Activated T-helper 2 cell treated with anti-CD3 and anti-CD28 coated beads, Interferon-gamma antibody, Interleukin-2, Interleukin-4, amounts not matched to agents 10 μg/mL and 5 μg/mL and 100 μg/mL, durations not matched to agents 14 hours and 24 hours and 36 hours (primary cell): ENCODE data around the gene CC2D2A. TPM values are rescaled to one million over a fixed set of nuclear protein-coding genes. Genes with fewer than 3 reads are reported as not detected.

Experiments used
- DNase-seq: peaks from one replicate; pipeline ENCODE4 v3.0.0; 2021; ENCODE audit warnings: low spot score
- H3K27ac Mint-ChIP-seq: one replicate; pipeline ENCODE4 v1.8.0; 2021; ENCODE audit warnings: mixed read lengths
- H3K27me3 Mint-ChIP-seq: one replicate; pipeline ENCODE4 v1.8.0; 2021; ENCODE audit warnings: low read depth, mixed read lengths
- H3K36me3 Mint-ChIP-seq: one replicate; pipeline ENCODE4 v1.8.0; 2021; ENCODE audit warnings: low read depth, mixed read lengths
- H3K4me1 Mint-ChIP-seq: one replicate; pipeline ENCODE4 v1.8.0; 2021; ENCODE audit warnings: low read depth, mixed read lengths
- H3K4me3 Mint-ChIP-seq: one replicate; pipeline ENCODE4 v1.8.0; 2021; ENCODE audit warnings: low read depth, mild to moderate bottlenecking, moderate library complexity, mixed read lengths
- H3K9me3 Mint-ChIP-seq: one replicate; pipeline ENCODE4 v1.8.0; 2021; ENCODE audit warnings: mixed read lengths
- intact Hi-C: fragments of 100-400 bp; cut with micrococcal nuclease; formaldehyde crosslinking; loops from one replicate; pipeline ENCODE4 v1.15.1; 2023
- total RNA-seq: library from RNA; stranded (reverse); gene quantifications from 2 replicates; pipeline ENCODE4 v1.2.3, GENCODE V29; 2022

CC2D2A gene
- total RNA-seq, 1 donor from 2014 or later, result not detected

DNA sequence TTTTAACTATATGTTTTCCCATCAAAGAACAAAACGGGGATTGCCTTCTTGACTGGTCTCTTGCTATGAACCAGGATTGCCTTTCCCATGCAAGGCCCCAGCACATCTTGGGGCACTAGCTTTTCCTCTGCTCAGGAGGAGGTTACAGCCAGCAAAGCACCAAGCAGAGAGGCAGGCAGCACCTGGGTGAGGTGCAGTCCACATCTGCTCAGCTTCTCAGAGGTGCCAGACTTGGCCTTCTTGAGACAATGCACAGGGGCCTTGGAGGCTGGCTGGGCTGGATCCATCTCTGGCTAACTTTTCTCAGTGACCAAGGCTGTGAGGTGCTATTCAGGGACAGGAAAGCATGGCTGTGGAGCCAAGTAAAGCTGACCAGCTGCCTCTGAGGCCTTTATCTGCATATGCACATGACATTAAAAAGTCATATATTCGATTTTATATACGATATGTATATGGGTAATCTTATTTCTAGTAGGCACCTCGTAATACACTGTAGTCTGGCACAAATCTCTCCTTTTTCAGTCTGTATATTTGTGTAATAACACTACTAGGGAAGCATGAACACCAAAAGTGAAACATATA, 86.9 kb downstream of the CC2D2A start:
- Mint-ChIP-seq H3K4me1 (peaks cover 4% of the 10 kb centered on the region), H3K4me3 (no peak overlapping the region), H3K27ac (no peak overlapping the region), H3K27me3 (no peaks in the 10 kb centered on the region), H3K9me3 (no peaks in the 10 kb centered on the region), H3K36me3 (no peaks in the 10 kb centered on the region)
- no peak for DNase-seq
- intact Hi-C loops, result no loop called here

DNA sequence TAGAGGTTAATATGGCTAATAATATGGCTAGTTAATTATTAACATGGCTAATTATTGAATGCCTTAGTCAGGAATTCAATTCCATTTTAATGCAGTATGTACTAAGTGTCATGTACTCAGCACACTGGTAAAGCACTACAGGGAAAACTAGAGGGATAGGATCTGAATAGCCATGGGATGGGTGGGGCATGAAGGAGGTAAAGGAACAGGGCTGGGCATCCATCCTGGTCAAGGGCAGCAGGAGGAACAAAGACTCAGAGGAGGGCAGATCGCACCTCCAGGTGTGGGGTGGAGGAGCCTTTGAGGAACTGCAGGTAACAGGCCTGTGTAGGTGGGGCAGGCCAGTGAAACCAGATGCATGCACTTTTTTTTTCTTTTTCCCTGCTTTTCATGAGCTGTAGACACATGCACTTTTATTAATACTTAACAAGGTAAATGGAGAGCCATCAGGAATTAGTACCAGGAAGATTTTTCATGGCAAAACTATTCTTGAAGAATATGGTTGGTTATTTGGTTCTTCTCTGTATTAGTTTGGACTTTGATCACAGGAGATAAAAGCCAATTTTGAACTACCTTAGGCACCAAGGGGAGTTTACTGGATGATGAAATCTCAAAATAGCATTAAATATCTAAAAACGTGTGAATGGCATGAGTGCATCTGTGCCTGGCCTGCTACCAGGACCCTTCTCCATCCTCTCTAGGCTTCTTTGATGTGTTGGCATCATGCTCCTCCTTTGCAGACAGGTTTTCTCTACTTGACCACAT, 88.3 kb downstream of the CC2D2A start:
- intact Hi-C loops, result no loop called here
- Mint-ChIP-seq H3K36me3 (no peaks in the 10 kb centered on the region), H3K27ac (no peak overlapping the region), H3K27me3 (no peaks in the 10 kb centered on the region), H3K9me3 (no peaks in the 10 kb centered on the region), H3K4me3 (no peak overlapping the region), H3K4me1 (peaks cover 4% of the 10 kb centered on the region)
- no peak for DNase-seq

DNA sequence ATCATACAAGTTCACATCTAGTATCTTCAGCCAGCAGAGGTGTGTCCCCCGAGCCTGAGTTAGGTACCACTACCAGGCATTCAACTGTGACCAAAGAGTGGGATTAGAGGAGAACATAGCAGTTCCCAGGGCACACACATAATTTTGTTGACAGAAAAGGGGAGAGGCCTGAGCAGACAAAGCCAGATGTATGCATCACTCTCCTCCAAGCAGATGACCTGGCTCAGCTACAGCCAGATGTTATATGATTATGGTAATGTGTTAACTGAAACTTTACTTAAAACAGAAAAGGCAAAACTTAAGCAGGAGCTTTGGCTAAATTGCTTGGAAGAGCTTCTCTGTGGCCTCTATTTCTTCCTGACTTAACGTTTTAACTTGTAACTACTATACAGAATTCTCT, 88.9 kb downstream of the CC2D2A start:
- Mint-ChIP-seq H3K27me3 (no peaks in the 10 kb centered on the region), H3K36me3 (no peaks in the 10 kb centered on the region), H3K9me3 (no peaks in the 10 kb centered on the region), H3K4me1 (peaks cover 4% of the 10 kb centered on the region), H3K4me3 (no peak overlapping the region), H3K27ac (no peak overlapping the region)
- DNase-seq, result no peak
- intact Hi-C loops, result no loop called here

DNA sequence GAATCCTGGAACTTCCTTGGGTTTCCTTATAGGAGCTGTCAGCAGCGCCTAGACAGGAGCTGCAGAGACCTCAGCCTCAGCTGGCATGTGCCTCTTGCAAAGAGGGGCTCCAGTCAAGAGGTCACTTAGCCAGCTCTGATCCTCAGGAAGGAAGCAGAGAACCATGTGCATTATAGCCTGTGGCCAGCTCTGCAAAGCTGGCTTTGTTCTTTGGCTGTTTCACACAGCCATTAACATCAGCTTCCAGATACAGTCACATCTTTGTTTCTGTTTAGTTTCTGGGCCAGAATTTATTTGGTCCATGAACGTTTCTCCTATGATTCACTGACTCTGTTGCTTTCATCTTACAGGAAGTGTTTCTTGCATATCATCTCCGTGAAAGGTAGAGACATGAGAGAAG, 92.4 kb downstream of the CC2D2A start:
- Mint-ChIP-seq H3K27me3 (no peaks in the 10 kb centered on the region), H3K27ac (no peak overlapping the region), H3K4me3 (no peak overlapping the region), H3K36me3 (no peaks in the 10 kb centered on the region), H3K9me3 (no peaks in the 10 kb centered on the region), H3K4me1 (no peaks in the 10 kb centered on the region)
- intact Hi-C loops, result no loop called here
- DNase-seq, result no peak

DNA sequence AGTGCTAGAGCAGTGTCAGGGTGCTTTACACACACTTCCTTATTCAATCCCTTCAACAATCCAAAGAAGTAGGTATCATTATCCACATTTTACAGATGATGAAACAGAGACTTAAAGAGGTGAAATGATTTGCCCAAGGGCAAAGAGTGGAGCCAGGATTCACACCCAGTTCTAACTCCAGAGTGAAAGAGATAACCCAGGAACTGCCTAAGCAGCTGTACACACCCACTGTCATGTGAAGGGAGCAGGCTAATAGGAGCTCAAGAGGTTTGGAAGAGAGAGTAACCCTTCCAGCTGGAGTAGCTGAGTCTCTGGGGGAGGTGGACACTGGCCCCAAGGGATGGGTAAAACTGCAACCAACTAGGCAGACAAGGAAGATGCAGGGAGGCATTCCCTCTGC, 92.9 kb downstream of the CC2D2A start:
- intact Hi-C loops, result no loop called here

DNA sequence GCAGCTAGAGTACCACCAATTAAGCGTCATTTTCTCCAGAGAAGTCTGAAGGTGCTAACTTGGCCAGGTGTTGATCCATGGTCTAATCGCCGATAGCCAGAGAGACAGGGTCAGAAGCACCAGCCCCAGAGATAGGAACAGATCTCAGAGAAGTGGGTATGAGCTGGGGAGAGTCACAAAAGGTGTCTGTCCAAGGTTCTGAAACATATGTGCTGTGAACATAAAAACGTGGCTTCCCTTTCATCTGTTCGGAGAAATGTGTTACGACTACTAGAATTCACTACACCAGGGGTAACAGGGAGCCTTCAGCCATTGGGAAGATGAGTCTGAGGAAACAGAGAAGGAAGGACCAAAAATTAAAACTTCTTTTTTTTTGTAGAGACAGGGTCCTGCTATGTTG, 94.2 kb downstream of the CC2D2A start:
- H3K4me1 Mint-ChIP-seq, result no peaks in the 10 kb centered on the region
- H3K36me3 Mint-ChIP-seq, result no peaks in the 10 kb centered on the region
- intact Hi-C loops, result no loop called here
- no peak overlapping the region for H3K4me3 Mint-ChIP-seq
- DNase-seq, result no peak
- no peak overlapping the region for H3K27ac Mint-ChIP-seq
- no peaks in the 10 kb centered on the region for H3K9me3 Mint-ChIP-seq
- H3K27me3 Mint-ChIP-seq, result no peaks in the 10 kb centered on the region

More for the DNA sequence above, 92.9 kb downstream of the CC2D2A start:
- Mint-ChIP-seq H3K4me1 (no peaks in the 10 kb centered on the region), H3K9me3 (no peaks in the 10 kb centered on the region), H3K27me3 (no peaks in the 10 kb centered on the region), H3K36me3 (no peaks in the 10 kb centered on the region), H3K27ac (no peak overlapping the region), H3K4me3 (no peak overlapping the region)
- no peak for DNase-seq

DNA sequence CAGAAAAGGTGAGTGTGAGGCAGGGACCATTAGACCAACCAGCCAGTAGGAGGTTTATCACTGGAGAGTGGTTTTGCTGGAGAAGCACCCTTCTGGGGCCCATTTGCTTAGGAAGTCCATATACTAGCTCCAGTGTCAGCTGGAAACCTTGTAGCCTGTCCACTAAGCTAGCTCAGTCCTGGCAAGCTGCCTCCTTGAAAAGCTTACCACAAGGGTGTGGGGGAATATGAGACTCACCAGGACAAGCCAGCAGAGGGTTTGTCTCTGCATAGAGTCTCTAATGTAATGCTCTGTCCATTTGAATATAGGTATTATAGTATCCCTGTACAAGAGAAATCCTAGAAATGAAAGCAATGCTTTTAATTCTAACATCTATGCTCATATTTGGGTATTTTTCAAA, 99.1 kb downstream of the CC2D2A start:
- intact Hi-C loops, result no loop called here
- DNase-seq, result no peak
- no peaks in the 10 kb centered on the region for H3K27me3 Mint-ChIP-seq
- no peak overlapping the region for H3K4me3 Mint-ChIP-seq
- no peak overlapping the region for H3K27ac Mint-ChIP-seq
- H3K36me3 Mint-ChIP-seq, result no peaks in the 10 kb centered on the region
- no peaks in the 10 kb centered on the region for H3K9me3 Mint-ChIP-seq
- no peaks in the 10 kb centered on the region for H3K4me1 Mint-ChIP-seq

DNA sequence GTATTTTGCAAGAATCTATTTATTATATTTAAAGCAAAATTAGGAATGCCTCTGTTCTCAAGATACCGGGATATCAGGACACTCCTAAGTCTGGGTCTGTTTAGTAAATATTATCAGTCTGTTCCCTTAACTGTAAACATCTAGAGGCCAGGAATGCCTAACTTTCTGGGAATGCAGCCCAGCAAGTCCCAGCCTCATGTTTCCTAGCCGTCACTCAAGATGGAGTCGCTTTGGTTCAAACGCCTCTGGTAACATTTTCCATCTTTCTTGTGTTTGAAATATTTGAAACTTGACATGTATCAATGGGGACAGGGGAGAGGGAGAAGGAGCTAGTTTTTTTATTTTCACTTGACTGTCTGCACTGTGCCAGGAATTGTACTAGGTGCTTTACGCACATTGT, 100.1 kb downstream of the CC2D2A start:
- intact Hi-C loops, result no loop called here
- Mint-ChIP-seq H3K27me3 (no peaks in the 10 kb centered on the region), H3K9me3 (no peaks in the 10 kb centered on the region), H3K4me1 (no peaks in the 10 kb centered on the region), H3K36me3 (no peaks in the 10 kb centered on the region), H3K4me3 (no peak overlapping the region), H3K27ac (no peak overlapping the region)
- no peak for DNase-seq

DNA sequence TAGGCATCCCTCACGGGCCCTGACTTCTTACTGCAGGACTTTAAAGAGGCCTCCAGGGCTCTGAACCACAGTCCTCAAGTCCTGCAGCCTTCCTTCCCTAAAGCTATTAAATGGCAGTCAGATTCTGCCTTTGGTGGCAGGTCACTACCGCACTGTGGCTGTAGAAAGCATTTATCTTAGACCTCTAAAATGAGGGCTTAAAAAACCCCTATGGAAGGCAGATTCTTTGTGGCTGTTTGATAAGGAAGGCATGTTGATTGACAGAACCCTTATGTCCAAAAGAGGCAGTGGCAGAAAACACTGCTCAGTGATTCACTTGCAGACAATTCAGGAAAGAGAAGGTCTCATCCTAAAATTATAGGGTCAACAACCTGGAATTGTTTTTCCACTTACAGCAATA, 106.3 kb downstream of the CC2D2A start:
- H3K4me1 Mint-ChIP-seq, result no peaks in the 10 kb centered on the region
- intact Hi-C loops, result no loop called here
- DNase-seq, result no peak
- no peak overlapping the region for H3K27ac Mint-ChIP-seq
- H3K4me3 Mint-ChIP-seq, result no peak overlapping the region
- no peaks in the 10 kb centered on the region for H3K36me3 Mint-ChIP-seq
- no peaks in the 10 kb centered on the region for H3K9me3 Mint-ChIP-seq
- no peaks in the 10 kb centered on the region for H3K27me3 Mint-ChIP-seq

DNA sequence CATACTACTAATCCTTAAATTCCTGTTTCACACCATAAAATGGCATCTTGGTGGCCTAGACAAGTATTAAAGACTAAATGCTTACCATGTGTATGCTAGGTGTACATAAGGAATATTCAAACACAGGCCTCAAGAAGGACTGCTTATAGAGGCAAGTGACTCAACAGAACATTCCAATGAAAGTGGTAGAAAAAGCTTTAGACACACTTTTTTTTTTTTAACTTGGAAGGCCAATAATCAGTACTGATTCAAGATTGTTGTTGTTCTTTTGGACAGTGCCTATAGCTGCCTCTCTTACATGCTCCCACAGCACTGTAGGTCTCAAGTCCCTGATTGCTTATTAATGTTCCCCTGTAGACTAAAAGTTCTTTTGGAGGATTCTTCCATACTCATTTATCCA, 107.8 kb downstream of the CC2D2A start:
- H3K4me1 Mint-ChIP-seq, result peaks cover 1% of the 10 kb centered on the region

DNA sequence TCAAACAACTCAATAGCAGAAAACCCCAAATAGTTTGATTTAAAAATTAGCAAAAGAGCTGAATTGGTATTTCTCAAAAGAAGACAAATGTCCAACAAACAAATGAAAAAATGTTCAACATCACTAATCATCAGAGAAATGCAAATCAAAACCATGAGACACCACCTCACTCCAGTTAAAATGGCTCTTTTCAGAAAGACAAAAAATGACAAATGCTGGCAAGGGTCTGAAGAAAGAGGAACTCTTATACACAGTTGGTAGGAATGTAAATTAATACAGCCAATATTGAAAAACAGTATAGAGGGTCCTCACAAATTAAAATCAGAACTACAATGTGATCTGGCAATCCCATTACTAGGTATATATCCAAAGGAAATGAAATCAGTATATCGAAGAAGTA, 115.1 kb downstream of the CC2D2A start:
- intact Hi-C loops, result no loop called here
- no peaks in the 10 kb centered on the region for H3K27me3 Mint-ChIP-seq
- no peaks in the 10 kb centered on the region for H3K9me3 Mint-ChIP-seq
- H3K4me1 Mint-ChIP-seq, result peaks cover 1% of the 10 kb centered on the region
- no peak overlapping the region for H3K27ac Mint-ChIP-seq
- no peaks in the 10 kb centered on the region for H3K36me3 Mint-ChIP-seq
- no peak overlapping the region for H3K4me3 Mint-ChIP-seq
- DNase-seq, result no peak

More for the DNA sequence above, 107.8 kb downstream of the CC2D2A start:
- H3K9me3 Mint-ChIP-seq, result no peaks in the 10 kb centered on the region
- H3K4me3 Mint-ChIP-seq, result no peak overlapping the region
- H3K27me3 Mint-ChIP-seq, result no peaks in the 10 kb centered on the region
- no peak overlapping the region for H3K27ac Mint-ChIP-seq
- intact Hi-C loops, result no loop called here
- DNase-seq, result no peak
- H3K36me3 Mint-ChIP-seq, result no peaks in the 10 kb centered on the region

DNA sequence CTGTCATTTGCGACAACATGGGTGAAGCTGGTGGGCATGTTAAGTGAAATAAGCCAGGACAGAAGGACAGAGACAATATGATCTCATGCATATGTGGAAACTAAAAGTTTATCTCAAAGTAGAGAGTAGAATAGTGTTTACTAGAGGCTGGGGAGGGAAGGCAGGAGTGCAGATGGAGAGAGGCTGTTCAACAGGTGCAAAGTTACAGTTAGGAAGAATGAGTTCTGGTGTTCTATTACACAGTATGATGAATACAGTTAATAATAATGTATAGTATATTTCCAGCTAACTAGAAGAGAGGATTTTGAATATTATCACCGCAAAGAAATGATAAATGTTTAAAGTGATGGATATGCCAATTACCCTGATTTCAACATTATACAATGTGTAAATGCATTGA, 115.6 kb downstream of the CC2D2A start:
- Mint-ChIP-seq H3K27ac (no peak overlapping the region), H3K36me3 (no peaks in the 10 kb centered on the region)
- DNase-seq, result no peak

DNA sequence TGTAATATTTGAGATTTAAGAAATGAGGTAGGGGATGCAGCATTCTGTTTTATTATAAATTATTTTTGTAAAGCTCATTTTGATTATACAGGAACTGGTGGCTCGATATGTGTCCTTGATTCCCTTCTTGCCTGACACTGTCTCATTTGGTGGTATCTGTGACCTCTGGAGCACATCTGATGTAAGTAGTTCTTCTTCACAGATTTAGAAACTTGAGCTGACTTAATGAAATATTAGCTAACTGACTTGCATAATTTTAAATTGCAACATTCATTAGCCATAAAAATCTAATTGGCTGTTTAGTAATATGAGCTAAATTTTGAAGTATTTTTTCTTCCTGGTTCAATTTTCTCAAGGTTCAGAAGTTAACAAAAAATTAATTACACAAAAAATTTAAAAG, 116.4 kb downstream of the CC2D2A start:
- Mint-ChIP-seq H3K36me3 (no peaks in the 10 kb centered on the region), H3K9me3 (no peaks in the 10 kb centered on the region), H3K27me3 (no peaks in the 10 kb centered on the region), H3K4me1 (peaks cover 1% of the 10 kb centered on the region), H3K27ac (no peak overlapping the region), H3K4me3 (no peak overlapping the region)
- intact Hi-C loops, result no loop called here
- DNase-seq, result no peak

More for the DNA sequence above, 115.6 kb downstream of the CC2D2A start:
- H3K9me3 Mint-ChIP-seq, result no peaks in the 10 kb centered on the region
- intact Hi-C loops, result no loop called here
- H3K27me3 Mint-ChIP-seq, result no peaks in the 10 kb centered on the region
- H3K4me1 Mint-ChIP-seq, result peaks cover 1% of the 10 kb centered on the region
- H3K4me3 Mint-ChIP-seq, result no peak overlapping the region
